ENCODE measurements around the gene MAN1C1.

GRCh38 chr1:25748531-25749205 is 132.1 kb downstream of the MAN1C1 start:
- TF ChIP-seq CTCF (IDR thresholded peaks at IDR 0.05): no peak
- no peak for TF ChIP-seq EZH2 (IDR thresholded peaks at IDR 0.05)
- TF ChIP-seq EZH2phosphoT487 (IDR thresholded peaks at IDR 0.05): no peak

Data from neural progenitor cell (in vitro differentiated cells).